Mammary epithelial cell (primary cell): Measurements from ENCODE around the gene AP2B1.

Experiments
- EZH2 ChIP-seq: IDR thresholded peaks from 2 replicates; pipeline ENCODE4 v1.6.1; 2012; ENCODE audit warnings: low read length, inconsistent platforms, borderline replicate concordance
- TF ChIP-seq, protein P1 (sequence below), 2 donors: IDR thresholded peaks in 1 of 2; conservative IDR thresholded peaks in 1 of 2; 2 replicates each; pipeline ENCODE4 v1.5.1; 2011 to 2012; ENCODE audit warnings: inconsistent platforms in 2 of 2, low read length in 2 of 2, mild to moderate bottlenecking in 2 of 2, control low read depth in 1 of 2, low read depth in 1 of 2; ENCODE audit not compliant: insufficient read depth in 1 of 2; ENCODE audit errors: extremely low read depth in 1 of 2

- TF ChIP-seq, protein P1, sequence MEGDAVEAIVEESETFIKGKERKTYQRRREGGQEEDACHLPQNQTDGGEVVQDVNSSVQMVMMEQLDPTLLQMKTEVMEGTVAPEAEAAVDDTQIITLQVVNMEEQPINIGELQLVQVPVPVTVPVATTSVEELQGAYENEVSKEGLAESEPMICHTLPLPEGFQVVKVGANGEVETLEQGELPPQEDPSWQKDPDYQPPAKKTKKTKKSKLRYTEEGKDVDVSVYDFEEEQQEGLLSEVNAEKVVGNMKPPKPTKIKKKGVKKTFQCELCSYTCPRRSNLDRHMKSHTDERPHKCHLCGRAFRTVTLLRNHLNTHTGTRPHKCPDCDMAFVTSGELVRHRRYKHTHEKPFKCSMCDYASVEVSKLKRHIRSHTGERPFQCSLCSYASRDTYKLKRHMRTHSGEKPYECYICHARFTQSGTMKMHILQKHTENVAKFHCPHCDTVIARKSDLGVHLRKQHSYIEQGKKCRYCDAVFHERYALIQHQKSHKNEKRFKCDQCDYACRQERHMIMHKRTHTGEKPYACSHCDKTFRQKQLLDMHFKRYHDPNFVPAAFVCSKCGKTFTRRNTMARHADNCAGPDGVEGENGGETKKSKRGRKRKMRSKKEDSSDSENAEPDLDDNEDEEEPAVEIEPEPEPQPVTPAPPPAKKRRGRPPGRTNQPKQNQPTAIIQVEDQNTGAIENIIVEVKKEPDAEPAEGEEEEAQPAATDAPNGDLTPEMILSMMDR (conservative IDR thresholded peaks at IDR 0.05 in 1 of 2, IDR thresholded peaks at IDR 0.05 in 1 of 2; ENCODE audit: extremely low read depth in 1 of 2, insufficient read depth in 1 of 2, low read depth in 1 of 2, low read length in 2 of 2) = no peak
- peak; percentile 86 for TF ChIP-seq EZH2
Measured at GRCh38 chr17:35740997-35741931, 154.1 kb downstream of the AP2B1 start.
